CD4-positive, alpha-beta T cell treated with Interleukin-15 for 4 hours (primary cell): Measurements from ENCODE around the gene NF2.
A peak's percentile ranks its signal among the peaks of the same experiment; 100 is the strongest.
"Not testable (repeated sequence)": the region's sequence is repeated elsewhere in the genome, so short reads cannot be mapped to it uniquely, and the experiment has no call there.

Source experiments
- DNase-seq: peaks from one replicate; pipeline ENCODE4 v3.0.0-alpha.2; 2020; ENCODE audit warnings: low spot score

The NF2 gene

DNA sequence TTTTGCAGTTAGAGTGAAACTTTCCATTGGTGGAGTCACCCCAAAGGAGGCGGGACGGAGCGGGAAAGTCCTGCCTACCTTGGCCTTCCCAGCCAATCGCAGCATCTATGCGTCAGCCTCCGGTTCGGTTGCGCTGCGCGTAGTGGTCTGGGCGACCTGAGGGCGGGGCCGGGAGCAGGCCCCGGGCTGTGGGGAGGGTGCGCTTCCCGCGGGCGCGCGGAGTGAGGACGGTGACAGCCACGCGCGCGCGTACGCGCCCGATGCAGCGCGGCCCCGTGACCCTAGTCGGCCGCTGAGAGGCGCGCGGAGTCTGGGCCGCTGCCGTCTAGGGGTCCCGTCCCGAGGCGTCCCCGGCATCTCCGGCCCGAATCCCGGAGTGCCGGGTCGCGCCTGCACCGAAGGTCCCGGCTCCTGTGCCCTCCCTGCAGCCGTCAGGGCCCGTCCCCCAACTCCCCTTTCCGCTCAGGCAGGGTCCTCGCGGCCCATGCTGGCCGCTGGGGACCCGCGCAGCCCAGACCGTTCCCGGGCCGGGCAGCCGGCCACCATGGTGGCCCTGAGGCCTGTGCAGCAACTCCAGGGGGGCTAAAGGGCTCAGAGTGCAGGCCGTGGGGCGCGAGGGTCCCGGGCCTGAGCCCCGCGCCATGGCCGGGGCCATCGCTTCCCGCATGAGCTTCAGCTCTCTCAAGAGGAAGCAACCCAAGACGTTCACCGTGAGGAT lies at the start of gene NF2:
Gene NF2 (plus strand): TSS at position 276 of the 718 bp plus-strand sequence. CDS start 366 bp downstream, at position 642.
- peak; percentile 99 for DNase-seq

DNA sequence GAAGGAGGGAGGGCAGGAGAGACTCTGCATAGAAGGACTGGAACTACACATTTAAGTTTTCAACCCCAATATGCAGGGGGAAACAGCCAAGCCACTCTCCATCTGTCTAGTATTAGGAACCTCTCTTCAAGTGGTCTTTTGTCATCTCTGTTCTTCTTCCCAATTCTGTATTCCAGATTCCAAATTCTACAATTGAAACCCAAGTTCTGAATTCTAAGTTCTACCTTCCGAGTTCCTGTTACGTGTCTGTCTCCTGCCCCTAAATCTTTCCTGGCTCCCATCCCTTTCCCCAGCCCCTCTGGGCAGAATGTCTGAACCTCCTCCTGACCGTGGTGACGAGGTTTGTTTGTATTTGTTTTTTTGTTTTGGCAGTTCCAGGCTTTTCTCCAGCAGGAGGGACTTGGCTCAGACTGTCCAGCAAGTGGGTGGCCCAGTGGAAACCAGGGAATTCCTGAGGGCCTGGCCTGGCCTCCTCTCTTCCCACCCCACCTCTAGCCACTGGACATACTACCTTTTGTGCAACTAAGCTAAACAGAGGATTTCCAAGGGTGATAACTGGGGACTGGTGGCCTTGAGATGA lies 48.3 kb upstream of the NF2 start:
- DNase-seq = no peak

DNA sequence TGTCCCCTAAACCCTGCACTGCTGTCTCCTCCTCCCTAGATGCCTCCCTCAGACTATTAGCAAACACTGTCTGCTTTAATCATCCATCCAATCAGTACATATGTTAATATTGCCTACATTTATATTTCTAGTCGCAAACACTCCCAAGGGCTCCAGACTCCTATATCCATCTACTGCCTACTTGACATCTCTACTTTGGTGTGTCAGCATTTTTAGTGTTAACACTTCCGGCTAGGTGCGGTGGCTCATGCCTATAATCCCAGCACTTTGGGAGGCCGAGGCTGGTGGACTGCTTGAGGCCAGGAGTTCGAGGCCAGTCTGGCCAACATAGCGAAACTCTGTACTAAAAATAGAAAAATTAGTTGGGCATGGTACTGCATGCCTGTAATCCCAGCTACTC lies 44.4 kb upstream of the NF2 start:
- no peak for DNase-seq

DNA sequence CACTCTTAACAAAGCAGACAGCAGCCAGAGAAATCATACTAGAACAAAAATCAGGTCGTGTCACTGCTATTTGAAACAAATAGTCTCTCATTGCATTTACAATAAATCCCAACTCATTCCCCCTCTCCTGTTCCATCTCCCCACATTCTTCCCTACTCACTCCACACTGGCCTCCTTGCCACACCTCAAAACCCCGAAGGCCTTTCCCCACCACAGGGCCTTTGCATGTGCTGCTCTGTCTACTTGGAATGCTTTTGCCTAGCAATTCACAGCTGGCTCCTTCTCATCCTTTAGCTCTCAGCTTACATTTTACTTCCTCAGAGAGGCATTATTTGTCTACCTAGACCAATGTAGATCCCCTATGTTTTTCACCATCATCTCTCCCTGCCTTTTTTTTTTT lies 43.6 kb upstream of the NF2 start:
- no peak for DNase-seq

DNA sequence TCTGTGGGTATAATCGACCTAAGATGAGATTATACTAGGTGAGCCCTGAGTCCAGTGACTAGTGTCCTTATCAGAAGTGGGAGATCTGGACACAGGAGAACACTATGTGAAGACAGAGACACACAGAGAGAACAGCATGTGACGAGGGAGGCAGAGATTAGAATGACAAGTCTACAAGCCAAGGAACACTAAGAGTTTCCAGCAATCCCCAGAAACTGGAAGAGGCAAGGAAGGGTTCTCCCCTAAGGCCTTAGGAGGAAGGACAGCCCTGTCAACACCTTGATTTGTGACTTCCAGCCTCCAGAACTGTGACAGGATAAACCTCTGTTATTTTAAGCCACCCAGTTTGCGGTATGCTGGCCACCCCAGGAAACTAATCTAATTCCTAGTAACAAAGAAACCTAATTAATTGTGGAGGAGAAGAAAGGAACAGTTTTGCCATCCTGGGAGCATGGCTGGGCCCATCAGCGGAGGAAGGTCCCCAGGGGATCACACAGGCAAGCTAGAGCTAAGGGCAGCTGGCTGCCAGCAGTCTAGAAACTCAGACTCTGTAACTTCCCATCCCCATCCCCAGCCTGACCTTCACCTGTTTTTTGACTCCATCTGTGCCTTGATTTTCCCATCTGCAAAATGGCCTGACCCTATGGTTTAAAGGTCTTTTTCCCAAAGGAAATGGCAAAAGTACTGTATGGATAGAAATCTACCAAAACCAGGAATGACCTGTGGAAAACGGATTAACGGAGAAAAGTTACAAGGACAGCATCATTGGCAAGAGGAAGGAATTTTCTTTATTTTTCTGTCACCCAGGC lies 39.6 kb upstream of the NF2 start:
- no peak for DNase-seq

DNA sequence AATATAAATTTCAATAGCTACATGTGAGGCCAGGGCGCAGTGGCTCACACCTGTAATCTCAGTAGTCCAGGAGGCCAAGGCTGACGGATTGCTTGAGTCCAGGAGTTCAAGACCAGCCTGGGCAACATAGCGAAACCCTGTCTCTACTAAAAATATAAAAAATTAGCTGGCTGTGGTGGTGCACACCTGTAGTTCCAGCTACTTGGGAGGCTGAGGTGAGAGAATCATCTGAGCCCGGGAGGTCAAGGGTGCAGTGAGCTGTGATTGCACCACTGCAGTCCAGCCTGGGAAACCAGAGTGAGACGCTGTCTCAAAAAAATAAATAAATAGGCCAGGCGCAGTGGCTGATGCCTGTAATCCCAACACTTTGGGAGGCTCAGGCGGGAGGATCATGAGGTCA lies 36.9 kb upstream of the NF2 start:
- DNase-seq = not testable (repeated sequence)

DNA sequence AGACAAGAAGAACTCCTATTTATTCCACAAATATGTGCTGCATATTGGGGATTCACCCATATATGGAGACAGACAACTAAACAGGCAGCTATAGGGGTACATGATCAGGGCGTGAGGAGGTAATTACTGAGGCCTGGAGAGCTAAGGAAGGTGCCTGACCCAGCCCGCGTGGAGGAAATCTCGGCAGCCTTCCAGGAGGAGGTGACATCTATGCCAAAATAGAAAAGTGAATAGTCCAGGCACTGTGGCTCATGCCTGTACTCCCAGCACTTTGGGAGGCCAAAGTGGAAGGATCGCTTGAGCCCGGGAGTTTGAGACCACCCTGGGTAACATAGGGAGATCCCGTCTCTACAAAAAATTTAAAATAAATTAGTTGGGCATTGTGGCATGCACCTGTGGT lies 36.1 kb upstream of the NF2 start:
- DNase-seq = no peak

DNA sequence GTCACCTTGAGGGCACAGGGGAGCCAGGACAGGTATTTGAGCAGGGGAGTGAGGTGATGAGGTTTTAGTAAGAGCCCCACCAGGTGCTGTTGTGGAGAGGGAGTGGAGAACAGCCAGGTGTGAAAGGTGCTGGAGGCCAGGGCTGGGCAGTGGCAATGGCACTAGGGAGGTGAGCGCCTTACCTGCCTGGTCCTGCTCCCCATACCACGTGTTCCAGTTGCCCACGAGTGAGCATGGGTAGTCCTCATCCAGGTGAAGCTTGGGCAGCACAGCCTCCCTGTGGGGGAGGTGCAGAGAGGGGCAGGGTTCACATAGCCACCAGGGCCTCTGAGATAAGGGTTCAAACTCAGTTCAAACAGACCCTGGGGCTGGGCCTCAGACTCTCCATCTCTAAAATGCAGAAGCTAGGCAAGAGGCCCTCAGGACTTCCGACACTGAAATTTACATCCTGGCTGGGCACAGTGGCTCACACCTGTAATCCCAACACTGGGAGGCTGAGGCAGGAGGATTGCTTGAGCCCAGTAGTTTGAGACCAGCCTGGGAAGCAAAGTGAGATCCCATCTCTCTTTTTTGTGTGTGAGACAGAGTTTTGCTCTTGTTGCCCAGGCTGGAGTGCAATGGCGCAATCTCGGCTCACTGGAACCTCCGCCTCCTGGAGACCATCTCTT lies 34.3 kb upstream of the NF2 start:
- no peak for DNase-seq

DNA sequence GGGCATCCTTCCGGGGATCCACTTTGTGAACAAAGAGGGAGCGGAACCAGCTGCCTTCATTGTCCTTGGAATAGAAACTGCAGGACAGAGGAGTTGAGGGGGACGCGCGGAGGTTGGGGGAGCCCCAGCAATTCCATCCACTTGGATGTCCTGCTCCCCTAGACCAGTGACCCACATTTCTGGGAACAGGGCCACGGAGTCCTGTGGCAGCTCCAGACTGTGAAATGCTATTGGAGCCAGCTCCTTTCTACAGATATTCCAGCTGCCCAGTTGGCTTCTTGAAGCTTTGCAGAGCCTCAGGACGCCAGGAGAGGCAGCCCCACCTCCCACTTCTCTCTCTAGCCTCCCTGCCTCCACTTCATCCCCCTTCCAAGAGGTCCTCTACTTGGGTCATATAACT lies 33.0 kb upstream of the NF2 start:
- DNase-seq = no peak

DNA sequence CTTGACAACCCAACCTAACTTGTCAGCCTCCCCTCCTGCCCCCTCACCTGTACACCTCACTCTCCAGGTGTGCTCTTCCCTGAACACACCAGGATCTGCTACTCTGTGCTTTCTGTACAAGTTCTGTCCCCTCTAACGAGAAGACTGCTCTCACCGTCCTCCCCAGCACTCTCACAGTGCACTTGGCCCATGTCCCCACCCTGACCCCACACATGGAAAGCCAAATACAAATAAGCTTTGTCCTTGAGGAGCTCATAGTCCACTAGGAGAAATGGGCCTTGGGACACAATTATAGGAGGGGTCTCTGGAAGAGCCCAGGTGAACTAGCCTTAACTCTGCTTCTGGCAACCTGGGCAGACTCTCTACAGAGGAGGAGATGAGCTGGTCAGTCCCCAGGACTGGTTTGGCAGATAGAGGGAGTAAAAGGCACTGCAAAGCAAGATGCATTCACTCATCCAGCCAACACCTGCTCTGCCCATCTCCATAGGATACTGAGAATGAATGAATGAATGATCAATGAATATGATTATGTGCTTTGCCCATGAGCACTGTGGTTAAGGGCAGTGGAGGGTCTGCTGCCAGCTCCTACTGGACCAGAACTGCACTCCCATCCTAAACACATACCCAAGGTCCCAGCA lies 32.4 kb upstream of the NF2 start:
- DNase-seq = no peak

DNA sequence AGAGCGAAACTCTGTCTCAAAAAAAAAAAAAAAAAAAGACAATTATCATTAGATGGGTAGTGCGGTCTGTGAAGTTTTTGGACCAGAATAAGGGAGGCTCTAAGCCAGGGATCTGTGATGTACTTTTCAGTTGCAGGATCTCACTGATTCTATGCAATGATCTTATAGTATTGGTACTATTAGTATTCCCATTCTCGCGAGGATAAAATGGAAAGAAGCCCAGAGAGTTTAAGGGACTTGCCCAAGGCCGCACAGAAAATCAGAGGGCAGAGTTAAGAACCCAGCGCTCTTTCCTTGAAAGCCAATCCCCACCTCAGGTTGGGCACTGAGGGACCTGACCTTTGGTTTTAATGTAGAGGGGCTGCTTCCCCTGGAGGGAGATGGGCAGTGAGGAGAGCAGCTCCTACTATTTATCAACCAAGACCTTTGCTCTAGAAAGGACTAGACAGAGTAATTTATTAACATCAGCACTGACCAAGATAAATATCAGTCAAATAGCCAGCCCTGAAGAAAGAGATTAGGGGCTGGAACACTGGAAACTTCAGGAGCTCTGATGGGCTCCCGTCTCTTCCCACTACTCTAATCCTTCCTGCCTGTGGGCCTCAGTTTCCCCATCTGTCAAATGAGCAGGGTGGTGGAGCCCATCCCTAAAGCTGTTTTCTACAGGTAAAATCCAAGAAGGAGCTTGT lies 28.5 kb upstream of the NF2 start:
- DNase-seq = no peak

DNA sequence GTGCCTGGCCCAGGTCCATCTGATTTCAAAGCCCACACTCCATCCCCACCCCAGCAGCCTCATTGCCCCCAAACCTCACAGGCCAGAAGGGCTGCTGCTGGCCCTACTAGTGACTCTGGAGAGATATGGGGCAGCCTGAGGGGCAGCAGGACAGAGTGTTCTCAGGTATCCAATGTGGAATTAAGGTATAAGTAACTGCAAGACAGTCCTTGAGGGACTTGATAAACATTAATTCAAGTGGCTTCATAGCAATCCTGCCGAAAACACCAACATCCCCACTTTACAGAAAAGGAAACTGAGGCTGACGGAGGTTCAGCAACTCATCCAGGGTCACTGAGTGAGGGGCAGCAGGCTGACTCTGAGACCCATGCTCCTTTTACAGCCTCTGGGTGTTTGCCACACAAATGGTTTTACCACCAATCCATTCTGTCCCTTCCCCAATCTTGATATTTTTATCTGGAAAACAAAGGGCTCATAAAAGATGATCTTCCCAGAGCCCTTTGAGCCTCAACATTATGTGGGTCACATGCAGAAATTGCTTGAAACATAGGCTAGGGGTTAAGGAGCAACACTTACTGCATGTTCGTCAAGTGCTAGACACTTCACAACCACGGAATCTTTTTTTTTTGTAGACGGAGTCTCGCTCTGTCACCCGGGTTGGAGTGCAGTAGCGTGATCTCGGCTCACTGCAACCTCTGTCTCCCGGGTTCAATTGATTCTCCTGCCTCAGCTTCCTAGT lies 24.8 kb upstream of the NF2 start:
- DNase-seq = no peak

DNA sequence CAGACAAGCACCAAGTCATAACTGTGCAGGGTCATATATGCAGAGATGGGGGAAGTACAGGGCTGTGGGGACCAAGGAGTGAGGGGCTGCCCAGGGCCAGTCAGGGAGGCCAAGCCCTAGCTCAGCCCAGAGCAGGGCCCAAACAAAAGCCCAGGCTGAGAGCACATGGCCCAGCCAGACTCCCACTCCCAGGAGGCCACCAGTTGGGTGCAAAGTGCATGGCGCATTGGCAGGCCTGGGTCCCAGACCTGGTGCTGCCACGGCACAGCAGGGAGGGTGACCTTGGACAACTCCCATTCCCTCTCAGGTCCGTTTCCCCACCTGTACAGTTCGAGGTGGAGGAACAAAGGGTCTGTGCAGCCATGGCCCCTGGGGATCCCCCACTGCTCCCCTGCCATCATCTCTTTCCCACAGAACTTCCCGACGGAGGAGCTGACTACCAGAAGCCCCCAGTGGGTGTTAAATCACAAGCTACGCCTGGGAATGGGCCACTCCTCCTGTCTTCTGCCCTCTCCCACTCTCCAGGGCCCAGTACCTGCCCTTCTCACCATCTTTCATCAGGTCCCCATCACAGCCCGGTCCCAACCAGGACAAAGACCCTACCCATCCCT lies 23.1 kb upstream of the NF2 start:
- DNase-seq = no peak

DNA sequence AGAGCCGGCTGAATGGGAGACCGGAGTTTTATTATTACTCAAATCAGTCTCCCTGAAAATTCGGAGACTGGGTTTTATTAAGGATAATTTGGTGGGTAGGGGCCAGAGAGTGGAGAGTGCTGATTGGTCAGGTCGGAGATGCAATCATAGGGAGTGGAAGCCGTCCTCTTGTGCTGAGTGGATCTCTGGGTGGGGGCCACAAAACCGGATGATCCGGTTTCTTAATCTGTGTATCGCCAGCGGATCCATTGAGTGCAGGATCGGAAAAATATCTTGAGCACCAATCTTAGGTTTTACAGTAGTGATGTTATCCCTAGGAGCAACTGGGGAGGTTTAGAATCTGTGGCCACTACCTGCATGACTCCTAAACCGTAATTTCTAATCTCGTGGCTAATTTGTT lies 21.6 kb upstream of the NF2 start:
- no peak for DNase-seq

DNA sequence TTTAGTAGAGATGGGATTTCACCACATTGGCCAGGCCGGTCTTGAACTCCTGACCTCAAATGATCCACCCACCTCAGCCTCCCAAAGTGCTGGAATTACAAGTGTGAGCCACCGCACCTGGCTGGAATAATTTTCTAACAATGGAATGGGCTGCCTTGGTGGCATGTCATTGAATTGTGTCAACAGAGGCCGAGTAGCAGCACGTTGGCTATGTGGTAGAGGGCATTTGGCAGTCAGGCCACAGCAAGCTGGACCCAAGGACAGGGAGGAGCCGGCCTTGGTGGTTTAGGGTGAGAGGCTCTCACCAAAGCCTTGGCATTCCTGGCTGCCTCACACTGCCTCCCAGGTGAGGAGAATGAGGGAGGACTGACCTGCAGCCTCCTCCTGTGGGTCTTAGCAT lies 18.5 kb upstream of the NF2 start:
- DNase-seq = no peak

DNA sequence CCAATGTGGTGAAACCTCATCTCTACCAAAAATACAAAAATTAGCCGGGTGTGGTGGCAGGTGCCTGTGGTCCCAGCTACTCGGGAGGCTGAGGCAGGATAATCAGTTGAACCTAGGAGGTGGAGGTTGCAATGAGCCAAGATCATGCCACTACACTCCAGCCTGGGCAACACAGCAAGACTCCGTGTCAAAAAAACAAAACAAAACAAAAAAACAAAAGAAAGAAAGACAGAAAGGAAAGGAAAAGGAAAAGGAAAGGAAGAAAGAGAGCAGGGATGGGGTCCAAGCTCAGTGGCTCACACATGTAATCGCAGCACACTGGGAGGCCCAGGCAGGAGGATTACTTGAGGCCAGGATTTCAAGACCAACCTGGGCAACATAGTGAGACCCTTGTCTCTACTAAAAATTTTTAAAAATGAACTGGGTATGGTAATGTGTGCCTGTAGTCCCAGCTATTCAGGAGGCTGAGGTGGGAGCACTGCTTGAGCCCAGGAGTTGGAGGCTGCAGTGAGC lies 17.2 kb upstream of the NF2 start:
- not testable (repeated sequence) for DNase-seq

DNA sequence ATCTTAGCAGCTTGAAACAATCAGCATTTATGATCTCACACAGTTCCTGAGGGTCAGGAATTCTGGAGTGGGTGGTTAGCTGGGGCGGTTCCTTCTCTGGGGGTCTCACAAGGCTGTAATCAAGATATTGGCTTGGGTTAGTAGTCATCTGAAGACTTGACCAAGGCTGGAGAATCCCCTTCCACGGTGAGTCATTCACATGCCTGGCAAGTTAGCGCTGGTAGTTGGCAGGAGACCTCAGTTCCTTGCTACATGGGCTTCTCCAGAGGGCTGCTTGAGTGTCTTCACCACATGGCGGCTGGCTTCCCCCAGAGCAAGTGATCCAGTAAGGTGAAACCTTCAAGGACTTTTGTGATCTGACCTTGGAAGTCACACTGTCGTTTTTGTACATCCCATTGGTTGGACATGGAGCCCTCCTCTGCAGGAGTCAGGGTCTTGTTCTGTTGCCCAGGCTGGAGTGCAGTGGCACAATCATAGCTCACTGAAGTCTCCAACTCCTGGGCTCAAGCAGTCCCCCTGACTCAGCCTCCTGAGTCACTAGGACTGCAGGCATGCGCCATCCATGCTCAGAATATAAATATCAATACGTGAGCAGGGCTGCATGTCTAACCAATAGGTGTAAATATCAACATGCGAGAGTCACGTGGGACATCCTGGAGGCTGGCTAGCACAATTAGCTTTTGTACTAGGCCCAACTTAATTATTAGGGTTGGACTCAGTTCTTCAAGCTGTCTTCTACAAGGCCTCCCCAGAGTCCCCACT lies 15.3 kb upstream of the NF2 start:
- DNase-seq = no peak

DNA sequence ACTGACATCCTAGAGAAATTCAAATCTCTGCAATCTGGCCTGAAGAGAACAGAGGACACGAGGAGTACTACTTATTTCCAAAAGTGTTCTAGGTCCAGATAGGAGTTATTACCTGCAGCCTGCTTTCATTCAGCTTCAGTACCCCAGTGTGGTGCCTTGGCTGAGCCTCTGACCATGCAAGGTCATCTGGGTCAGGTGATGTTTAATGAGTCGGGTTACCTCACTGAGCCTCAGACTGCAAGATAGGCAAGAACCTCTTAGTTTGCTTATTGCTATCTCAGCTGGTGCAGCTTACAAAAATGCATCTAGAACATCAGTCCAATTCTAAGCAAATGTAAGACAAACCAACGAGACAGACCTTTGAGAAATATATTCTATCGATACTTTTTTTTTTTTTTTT lies 9.5 kb upstream of the NF2 start:
- DNase-seq = no peak

DNA sequence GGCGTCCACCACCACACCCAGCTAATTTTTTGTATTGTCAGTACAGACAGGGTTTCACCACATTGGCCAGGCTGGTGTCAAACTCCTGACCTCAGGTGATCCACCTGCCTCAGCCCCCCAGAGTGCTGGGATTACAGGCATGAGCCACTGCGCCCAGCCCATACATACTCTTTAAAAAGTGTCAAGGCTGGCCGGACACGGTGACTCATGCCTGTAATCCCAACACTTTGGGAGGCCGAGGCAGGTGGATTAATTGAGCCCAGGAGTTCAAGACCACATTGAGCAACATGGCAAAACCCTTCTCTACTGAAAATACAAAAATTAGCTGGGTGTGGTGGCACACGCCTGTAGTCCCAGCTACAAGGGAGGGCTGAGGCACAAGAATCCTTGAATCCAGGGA lies 9.0 kb upstream of the NF2 start:
- not testable (repeated sequence) for DNase-seq
